HG02870 (cell line): ENCODE results near the gene AP1S1.
"Not testable (repeated sequence)": the region's sequence is repeated elsewhere in the genome, so short reads cannot be mapped to it uniquely, and the experiment has no call there.

Source experiments
- ATAC-seq: cut with Tn5 transposase; IDR thresholded peaks from one replicate; pipeline ENCODE4 v1.9.1; 2021; ENCODE audit warnings: mild to moderate bottlenecking, moderate library complexity; ENCODE audit not compliant: unreplicated experiment

AP1S1 gene

DNA sequence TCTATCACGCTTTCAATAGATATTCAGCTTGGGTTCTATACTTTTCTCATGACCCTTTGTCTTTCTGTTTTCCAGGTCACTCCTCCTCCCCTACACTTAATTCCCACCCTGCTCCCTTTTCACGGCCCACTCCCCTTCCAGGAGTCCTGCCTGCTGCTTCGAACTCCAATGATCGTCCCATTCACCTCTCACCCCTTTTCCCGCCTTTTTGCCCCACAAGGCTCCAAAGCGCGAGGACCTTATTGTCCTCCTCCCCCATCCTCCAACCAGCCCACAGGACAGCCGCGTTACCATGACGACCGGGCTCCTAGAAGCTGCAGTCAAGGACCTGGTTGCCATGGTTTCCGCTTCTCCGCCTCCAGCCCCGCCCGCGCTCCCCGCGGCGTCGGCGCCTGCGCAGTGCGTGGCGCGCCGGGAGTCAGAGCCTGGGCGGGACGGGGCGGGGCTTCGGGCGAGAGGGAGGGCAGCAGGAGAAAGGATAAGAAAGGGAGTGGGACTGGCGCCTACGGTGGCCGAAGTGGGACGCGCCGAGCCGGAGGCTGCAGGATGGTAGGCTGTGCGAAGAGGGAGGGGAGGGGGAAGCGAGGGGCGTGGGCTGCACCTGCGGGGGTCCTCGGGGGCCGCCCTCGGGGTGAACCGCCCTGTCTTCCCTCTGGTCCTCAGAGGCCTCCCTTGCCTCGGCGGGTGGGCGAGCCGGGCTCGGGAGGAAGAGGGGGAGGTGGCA, at the start of gene AP1S1:
Gene AP1S1 (plus strand): TSS at position 508 of the 724 bp plus-strand sequence. CDS start 39 bp downstream, at position 547.
- peak; percentile 72 for ATAC-seq

DNA sequence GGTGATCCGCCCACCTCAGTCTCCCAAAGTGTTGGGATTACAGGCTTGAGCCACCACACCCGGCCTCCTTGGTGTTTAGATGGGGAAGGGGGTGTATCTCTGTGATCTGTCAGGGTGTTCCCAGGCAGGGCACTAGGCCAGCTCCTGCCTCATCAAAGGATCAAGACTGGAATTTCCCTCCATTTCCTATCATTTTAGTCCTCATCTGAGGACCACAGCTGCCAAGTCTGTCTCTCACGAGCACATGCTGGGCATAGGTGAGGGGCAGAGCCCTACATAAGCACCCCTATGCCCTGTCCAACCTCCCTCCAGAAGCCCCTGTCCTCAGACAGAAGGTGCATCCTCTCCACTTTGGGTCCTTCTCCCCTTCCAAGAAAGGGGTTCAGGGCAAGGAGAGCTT, 49.5 kb upstream of the AP1S1 start:
- ATAC-seq: no peak

DNA sequence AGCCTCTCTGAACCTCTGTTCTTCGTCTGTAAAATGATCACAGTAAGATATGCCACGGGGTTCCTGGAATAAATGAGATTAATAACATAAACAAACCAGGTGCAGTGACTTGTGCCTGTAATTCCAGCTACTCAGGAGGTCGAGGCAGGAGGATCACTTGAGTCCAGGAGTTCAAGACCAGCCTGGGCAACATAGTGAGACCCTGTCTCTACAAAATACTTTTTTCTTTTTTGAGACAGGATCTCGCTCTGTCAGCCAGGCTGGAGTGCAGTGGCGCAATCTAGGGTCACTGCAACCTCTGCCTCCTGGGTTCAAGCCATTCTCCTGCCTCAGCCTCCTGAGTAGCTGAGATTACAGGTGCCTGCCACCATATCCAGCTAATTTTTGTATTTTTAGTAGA, 49.0 kb upstream of the AP1S1 start:
- ATAC-seq: not testable (repeated sequence)

DNA sequence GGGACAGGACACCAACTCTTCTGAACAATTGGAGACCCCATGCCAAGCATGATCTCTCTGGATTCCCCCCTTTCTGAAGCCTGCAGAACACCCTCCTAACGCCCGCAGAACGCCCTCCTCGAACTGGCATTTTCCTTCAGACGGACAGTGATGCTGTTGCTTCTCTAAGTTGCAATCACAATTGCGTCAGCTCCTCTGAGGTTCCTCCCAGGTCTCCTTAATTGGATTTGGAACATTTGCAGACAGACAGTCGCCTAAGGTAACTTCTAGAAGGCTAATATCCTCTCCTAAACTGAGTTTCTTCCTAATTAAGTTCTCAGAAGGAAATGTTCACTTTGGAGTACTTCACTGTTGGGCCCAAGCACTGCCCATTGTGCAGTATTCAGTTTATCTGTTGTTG, 47.9 kb upstream of the AP1S1 start:
- ATAC-seq: no peak

DNA sequence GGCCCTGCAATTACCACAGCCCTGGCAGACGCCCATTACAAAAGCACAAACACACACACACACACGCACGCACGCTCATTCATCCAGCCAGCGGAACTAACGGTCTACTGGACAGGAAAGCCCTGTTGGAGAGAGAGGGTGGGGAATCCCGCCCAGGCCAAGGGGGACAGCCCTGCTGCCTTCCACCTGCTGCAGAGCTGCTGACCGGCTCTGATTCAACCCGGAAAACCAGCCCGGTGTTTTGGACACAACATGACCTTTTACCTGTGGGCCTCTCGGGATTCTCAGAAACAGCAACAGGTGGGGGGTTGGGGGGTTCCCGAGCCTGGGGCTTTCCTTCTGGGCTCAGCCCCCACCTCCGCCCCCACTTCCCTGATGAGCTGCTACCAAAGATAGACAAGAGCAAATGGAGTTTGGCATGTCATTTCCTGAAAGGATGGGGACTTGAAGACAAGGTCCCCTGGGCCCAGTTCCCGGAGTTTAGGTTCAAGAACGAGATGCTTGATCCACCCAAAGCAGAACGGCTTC, 45.9 kb upstream of the AP1S1 start:
- ATAC-seq: no peak

DNA sequence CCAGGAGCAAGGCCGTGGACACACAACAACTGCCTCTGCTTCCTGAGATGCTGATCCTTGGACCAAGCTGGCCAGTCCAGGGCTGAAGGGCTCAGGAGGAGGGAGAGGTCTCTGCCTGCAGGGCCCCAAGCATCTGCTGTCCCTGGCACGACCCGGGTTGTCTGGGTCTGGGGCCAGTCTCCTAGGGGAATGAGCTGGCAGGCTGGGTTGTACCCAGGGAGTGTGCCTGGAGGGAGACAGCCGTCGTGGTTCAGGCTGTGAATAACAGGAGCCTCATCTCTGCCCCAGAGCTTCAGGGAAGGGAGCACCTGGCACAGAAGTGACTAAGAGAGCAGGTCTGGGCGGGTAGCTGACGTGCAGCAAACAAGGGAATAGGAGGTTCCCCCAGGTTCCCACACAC, 45.3 kb upstream of the AP1S1 start:
- no peak for ATAC-seq

DNA sequence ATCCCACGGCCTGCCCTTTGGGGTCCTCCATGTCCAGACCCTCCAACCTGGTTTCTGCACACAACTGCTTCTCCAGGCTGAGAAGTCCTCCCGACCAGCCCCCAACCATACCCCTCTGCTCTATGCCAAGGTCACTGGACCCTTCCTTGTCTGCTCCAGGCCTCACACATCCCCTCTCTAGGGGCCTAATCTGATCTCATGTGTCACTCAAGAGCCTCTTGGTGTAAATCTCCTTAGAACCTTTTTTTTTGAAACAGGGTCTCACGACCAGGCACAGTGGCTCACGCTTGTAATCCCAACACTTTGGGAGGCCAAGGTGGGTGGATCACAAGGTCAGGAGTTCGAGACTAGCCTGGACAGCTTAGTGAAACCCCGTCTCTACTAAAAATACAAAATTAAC, 44.9 kb upstream of the AP1S1 start:
- ATAC-seq: no peak

DNA sequence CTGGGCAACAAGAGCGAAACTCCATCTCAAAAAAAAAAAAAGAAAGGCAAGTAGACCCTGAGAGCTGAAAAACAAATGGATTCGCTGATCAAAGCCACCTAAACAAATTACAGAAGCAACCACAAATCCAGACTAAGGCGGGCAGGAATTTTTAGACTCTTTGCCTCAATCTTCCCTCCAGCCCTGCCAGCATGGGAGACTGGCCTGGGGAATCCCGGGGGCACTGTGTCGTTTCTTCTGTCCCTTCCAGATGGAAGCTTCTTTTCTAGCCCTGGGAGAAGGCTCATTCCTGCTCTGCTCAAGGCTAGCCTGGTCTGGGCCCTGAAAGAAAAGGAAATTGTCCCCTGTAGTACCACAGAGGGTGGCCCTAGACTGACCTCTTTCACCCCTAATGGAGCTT, 43.0 kb upstream of the AP1S1 start:
- ATAC-seq: no peak

DNA sequence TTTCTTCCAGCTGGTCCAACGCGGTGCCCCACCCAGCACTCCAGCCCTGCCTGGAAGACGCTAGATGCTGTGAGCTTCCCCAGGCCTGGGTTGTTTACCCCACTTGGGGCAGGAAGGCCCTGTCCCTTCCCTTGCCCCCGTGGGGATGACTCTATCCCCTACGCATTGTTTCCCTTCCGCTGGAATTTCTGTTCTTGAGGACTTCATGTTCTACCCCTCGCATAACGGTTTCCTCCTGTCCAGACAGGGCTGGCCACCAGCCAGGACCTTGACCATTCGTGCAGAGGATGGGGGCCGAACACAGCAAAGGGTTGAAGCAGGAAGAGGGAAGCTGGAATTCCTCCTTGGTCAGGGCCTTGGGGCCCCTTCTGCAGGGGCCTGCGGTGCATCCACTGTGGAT, 42.0 kb upstream of the AP1S1 start:
- no peak for ATAC-seq

DNA sequence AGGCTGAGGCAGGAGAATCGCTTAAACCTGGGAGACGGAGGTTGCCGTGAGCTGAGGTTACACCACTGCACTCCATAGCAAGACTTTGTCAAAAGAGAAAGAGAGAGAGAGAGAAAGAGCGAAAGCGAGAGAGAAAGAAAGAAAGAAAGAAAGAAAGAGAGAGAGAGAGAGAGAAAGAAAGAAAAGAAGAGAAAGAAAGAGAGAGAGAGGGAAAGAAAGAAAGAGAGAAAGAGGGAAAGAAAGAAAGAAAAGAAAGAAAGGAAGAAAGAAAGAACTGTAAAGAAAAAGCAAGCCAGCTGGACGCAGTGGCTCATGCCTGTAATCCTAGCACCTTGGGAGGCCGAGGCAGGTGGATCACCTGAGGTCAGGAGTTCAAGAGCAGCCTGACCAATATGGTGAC, 41.1 kb upstream of the AP1S1 start:
- ATAC-seq: not testable (repeated sequence)

DNA sequence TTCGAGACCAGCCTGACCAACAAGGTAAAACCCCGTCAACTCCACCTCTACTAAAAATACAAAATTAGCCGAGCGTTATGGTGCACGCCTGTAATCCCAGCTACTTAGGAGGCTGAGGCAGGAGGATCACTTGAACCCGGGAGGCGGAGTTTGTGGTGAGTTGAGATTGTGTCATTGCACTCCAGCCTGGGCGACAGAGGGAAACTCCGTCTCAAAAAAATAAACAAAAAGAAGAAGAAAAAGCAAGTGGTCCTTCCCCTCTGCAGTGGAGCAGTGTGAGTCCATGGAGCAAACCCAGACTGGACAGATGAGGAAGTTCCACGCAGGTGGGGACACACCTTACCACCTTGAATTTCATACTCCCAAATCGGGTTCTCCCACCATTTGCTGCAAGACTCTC, 40.4 kb upstream of the AP1S1 start:
- ATAC-seq: no peak

DNA sequence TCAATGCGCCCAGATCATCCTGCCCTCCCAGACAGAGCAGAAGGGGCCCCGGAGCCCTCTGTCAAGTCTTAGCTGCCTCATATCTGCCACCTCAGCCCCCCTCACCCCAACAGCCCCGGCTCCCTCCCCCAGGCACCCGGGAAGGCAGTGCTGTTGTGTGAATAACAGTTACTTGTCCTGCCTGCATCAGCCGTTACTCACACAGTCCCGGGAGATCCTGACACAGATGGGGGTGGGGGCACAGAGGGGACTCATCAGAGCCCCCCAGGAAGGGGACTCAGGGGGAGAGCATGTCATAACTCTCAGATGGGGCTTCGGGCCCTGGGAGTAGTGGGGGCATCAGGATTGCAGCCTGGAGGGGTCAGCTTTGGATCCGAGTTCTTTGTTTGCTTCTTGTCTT, 39.8 kb upstream of the AP1S1 start:
- ATAC-seq: no peak

DNA sequence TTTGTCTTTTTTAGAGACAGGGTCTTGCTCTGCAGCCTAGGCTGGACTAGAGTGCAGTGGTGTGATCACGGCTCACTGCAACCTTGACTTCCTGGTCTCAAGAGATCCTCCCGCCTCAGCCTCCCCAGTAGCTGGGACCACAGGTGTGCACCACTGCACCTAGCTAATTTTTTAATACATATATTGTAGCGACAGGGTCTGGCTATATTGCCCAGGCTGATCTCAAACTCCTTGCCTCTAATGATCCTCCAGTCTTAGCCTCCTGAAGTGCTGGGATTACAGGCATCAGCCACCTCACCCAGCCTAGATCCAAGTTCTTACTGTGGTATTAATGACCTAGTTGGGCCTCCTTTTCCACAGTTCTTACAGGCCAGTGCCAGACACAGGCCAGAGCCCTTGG, 39.1 kb upstream of the AP1S1 start:
- no peak for ATAC-seq

DNA sequence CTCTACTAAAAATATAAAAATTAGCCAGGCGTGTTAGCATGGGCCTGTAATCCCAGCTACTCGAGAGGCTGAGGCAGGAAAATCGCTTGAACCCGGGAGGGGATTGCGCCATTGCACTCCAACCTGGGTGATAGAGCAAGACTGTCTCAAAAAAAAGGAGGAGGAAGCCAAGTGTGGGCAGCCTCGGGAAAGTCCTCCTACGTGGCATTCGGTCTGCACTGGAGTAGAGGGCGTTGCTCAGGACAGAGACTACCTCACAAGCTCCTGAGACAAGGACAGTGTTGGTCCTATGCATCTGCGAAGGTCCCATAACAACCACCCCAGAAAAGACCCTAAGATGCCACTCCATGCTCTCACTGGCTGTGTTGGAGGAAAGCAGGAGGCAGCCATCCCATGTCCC, 37.4 kb upstream of the AP1S1 start:
- no peak for ATAC-seq

DNA sequence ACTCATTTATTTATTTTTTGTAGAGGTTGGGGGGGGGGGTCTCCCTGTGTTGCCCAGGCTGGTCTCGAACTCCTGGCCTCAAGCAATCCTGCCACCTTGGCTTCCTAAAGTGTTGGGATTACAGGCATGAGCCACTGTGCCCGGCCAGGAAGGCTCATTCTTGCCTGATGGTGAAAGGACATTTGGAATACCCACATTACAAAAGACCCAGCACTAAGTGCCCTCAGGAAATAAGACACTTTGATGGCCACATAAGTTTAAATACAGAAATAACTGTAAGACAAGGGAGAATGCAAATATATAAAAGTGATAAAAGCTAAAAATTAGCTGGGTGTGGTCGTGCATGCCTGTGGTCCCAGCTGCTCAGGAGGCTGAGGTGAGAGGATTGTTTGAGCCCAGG, 35.4 kb upstream of the AP1S1 start:
- ATAC-seq: no peak

DNA sequence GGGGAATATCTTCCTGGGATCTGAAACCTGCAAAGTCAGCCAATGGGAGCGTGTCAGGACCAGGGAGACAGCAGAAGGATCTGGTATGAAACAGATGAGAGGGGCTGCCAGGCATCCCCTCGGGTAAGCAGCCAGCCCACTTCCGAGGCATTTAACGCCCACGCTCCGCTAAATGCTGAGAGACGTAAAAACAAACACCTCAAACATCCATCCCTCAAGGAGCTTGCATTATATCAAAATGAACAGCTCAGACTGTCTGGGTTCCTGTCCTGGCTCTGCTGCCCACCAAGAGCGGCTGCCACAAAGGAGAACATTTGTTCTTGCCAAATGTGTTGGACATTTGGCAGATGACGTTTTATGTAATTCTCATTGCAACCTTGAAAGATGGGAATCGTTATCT, 34.4 kb upstream of the AP1S1 start:
- no peak for ATAC-seq

DNA sequence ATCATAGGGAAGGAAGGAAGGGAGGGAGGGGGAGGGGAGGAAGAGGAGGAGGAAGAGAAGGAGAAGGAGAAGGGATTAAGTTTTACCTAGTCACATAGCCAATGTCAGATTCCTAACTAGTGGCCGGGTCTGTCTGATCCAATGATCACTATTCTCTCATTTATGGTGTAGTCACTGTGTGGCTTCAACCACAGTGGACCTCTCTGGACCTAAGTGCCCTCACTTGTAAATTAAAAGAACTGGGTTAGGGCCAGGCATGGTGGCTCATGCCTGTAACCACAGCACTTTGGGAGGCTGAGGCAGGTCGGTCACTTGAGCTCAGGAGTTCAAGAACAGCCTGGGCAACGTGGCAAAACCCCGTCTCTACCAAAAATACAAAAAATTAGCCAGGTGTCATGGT, 34.0 kb upstream of the AP1S1 start:
- ATAC-seq: no peak

DNA sequence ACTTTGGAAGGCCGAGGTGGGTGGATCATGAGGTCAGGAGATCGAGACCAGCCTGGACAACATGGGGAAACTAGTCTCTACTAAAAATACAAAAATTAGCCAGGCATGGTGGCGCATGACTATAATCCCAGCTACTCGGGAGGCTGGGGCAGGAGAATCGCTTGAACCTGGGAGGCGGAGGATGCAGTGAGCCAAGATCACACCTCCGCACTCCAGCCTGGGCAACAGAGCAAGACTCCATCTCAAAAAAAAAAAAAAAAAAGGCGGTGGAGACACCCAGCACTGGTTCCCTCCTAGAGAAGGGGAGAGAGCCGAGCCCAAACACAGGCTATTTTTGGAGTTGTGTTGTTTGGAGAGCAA, 32.7 kb upstream of the AP1S1 start:
- not testable (repeated sequence) for ATAC-seq

DNA sequence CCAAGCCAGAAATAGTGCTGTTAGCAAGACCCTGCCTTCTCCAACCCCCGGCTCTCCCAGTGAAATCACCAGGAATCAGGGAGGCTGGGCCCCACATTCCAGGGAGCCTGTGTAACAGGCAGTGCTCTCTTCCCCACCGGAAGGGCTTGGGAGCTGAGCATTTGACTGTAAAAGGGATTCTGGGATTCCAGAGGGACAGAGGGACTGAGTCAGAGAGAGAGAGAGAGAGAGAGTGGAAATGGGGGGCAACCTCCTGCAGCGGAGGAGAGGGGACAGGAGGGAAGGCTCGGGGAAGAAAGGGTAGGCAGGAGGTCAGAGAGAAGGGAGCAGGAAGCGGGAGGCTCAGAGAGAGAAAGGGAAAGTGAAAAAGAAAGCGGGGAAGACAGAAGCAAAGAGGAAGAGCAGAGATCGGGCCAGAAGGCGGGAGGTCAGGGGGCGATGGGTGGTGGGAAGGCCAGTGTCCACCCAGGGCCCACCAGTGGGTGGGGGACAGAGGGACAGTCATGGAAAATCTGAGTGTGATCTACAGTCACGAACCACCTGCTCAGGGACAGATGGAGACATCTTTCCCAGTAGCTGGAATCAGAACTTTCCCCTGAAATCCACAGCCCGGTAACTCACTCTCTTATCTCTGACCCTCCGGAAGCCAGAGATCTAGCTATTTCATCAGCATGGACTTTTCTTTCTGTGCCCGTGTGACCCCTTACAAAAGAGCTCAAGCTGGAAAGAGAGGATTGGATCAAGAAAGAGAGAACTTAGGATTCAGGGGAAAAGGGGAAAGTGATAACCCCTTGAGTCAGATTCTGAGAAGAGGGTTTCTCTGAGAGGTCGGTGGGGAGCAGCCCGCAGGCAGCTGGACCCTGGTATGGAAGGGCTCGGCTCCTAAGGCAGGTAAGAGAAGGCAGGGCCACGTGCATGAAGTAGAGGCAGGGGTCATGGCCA, 32.0 kb upstream of the AP1S1 start:
- ATAC-seq: no peak

DNA sequence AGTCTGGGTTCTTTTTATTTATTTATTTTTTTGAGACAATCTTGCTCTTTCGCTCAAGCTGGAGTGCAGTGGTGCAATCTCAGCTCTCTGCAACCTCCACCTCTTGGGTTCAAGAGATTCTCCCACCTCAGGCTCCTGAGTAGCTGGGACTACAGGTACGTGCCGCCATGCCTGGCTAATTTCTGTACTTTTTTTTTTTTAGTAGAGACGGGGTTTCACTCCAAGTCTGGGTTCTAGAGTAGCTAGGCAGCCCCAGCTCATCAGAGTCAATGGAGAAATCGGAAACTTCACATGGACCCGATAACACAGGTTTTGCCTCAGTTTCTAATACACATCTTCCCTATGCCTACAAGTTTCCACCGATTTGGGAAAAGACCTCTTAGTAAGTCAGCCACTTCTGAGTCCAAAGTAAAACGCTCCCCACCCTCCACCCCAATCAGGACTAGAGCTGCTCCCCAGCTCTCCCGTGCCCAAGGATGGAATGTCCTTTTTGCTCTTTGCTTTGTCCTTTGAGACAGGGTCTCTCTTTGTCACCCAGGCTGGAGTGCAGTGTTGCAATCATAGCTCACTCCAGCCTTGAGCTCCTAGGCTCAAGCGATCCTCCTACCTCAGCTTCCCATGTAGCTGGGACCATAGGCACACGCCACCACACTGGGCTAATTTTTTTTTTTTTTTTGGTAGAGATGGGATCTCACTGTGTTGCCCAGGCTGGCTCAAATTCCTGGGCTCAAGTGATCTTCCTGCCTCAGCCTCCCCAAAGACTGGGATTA, 31.2 kb upstream of the AP1S1 start:
- ATAC-seq: no peak

DNA sequence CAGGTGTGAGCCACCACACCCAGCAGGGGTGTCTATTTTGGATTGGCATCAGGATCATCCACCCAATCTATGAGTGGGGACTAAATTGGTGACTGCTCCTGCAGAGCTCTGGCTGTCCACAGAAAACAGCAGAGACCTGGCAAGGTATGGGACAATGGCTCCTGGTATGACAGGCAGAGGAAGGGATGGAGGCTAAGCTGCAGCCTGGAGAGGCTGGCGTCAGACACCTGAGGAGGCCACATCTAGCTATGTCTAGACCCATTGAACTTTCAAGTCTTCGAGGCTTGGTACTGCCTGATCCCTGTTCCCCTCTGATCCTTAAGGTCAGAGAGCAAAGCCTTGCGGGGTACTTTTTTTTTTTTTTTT, 30.6 kb upstream of the AP1S1 start:
- no peak for ATAC-seq
